Measurements from ENCODE around the gene AGR3. TPM values are rescaled to one million over a fixed set of nuclear protein-coding genes. Genes with fewer than 3 reads are reported as not detected.

AGR3 gene
- total RNA-seq, 1 donor from 2014 or later, result not detected

DNA sequence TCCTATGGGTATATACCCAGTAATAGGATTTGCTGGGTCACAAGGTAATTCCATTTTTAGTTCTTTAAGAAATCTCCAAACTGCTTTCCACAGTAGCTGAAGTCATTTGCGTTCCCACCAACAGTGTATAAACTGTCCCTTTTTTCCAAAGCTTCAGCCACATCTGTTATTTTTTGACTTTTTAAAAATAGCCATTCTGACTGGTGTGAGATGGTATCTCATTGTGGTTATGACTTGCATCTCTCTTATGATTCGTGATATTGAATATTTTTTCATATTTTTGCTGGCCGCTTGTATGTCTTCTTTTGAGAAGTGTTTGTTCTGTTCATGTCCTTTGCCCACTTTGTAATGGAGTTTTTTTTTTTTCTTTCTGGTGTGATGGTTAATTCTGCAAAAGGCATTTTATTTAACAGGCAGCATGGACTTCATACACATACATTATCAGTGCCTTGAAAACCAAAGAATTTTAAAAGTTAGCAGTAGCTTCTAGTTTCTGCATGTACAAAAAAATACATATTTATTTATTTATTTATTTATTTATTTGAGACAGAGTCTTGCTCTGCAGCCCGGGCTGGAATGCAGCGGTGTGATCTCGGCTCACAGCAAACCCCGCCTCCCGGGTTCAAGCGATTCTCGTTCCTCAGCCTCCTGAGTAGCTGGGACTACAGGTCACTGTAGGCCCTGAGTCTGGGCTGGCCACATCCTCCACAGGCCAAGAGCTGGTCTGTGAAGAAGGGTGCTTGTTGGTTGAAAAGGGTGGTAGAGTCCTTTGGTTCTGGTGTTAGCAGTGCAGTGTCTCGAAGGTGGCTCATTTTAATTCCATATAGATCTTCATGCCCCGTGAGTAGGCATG is 32.3 kb downstream of the AGR3 start:
- H3K9me3 Mint-ChIP-seq (ENCODE audit: unreplicated experiment), result no peaks in the 10 kb centered on the region
- DNase-seq (ENCODE audit: low read depth), result no peak
- no peak overlapping the region for H3K4me2 ChIP-seq (ENCODE audit: low read length)
- no peak overlapping the region for H3K4me3 ChIP-seq (ENCODE audit: insufficient read depth, low read depth, low read length)
- H3K27me3 ChIP-seq (ENCODE audit: insufficient read depth, low read length), result no peaks in the 10 kb centered on the region
- H3K4me1 Mint-ChIP-seq (ENCODE audit: low read depth, unreplicated experiment), result peaks cover 22% of the 10 kb centered on the region
- H3K27ac Mint-ChIP-seq (ENCODE audit: unreplicated experiment), result no peak overlapping the region
- H4K20me1 ChIP-seq (ENCODE audit: insufficient read depth, low read length), result no peaks in the 10 kb centered on the region
- H3K27ac ChIP-seq (ENCODE audit: low read depth, low read length), result no peak overlapping the region
- peaks cover 4% of the 10 kb centered on the region for H3K4me1 ChIP-seq (ENCODE audit: insufficient read depth, low read length)
- H3K36me3 Mint-ChIP-seq (ENCODE audit: low read depth, unreplicated experiment), result no peaks in the 10 kb centered on the region
- H3K4me3 Mint-ChIP-seq (ENCODE audit: unreplicated experiment), result no peak overlapping the region
- peaks cover 2% of the 10 kb centered on the region for H3K27me3 Mint-ChIP-seq (ENCODE audit: low read depth, unreplicated experiment)
- H2AFZ ChIP-seq (ENCODE audit: low read depth, low read length), result no peak overlapping the region
- H3K79me2 ChIP-seq (ENCODE audit: insufficient read depth, low read length), result no peaks in the 10 kb centered on the region
- H3K36me3 ChIP-seq (ENCODE audit: insufficient read depth, low read length), result no peaks in the 10 kb centered on the region
- TF ChIP-seq EZH2 (IDR thresholded peaks at IDR 0.05; ENCODE audit: insufficient read depth, low read length), result no peak
- TF ChIP-seq, protein P1, sequence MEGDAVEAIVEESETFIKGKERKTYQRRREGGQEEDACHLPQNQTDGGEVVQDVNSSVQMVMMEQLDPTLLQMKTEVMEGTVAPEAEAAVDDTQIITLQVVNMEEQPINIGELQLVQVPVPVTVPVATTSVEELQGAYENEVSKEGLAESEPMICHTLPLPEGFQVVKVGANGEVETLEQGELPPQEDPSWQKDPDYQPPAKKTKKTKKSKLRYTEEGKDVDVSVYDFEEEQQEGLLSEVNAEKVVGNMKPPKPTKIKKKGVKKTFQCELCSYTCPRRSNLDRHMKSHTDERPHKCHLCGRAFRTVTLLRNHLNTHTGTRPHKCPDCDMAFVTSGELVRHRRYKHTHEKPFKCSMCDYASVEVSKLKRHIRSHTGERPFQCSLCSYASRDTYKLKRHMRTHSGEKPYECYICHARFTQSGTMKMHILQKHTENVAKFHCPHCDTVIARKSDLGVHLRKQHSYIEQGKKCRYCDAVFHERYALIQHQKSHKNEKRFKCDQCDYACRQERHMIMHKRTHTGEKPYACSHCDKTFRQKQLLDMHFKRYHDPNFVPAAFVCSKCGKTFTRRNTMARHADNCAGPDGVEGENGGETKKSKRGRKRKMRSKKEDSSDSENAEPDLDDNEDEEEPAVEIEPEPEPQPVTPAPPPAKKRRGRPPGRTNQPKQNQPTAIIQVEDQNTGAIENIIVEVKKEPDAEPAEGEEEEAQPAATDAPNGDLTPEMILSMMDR (IDR thresholded peaks at IDR 0.05; ENCODE audit: insufficient read depth, low read depth, low read length), result no peak
- no peak overlapping the region for H3K9ac ChIP-seq (ENCODE audit: low read length)
- H3K9me3 ChIP-seq (ENCODE audit: insufficient read depth, low read depth, low read length), result no peaks in the 10 kb centered on the region
- FAIRE-seq, result no peak

DNA sequence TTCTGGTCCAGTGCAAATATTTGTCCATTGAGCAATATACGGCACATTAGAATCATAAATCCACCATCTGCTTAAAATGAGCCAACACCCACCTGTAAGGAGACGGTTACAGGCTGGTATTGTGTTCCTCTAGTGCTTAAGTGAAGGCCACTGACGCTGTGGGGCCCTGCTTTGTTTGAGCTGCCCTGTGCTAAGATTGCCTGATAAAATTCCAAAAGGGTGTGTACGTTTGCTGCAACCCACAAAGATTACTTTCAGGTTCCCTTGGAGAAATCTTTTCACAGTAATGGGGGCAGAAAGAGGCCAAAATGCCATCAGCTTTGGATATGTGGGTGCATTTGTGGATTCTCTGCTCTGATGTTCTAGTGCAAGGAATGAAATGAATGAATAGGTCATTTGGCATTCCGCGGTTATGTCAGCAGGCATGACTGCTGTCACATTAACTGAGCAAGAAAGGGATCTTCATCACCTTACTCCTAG is 34.4 kb downstream of the AGR3 start:
- no peaks in the 10 kb centered on the region for H4K20me1 ChIP-seq (ENCODE audit: insufficient read depth, low read length)
- H3K36me3 ChIP-seq (ENCODE audit: insufficient read depth, low read length), result no peaks in the 10 kb centered on the region
- Mint-ChIP-seq H3K36me3 (ENCODE audit: low read depth, unreplicated experiment) (no peaks in the 10 kb centered on the region), H3K27me3 (ENCODE audit: low read depth, unreplicated experiment) (no peaks in the 10 kb centered on the region), H3K4me3 (ENCODE audit: unreplicated experiment) (no peak overlapping the region), H3K4me1 (ENCODE audit: low read depth, unreplicated experiment) (peaks cover 22% of the 10 kb centered on the region), H3K27ac (ENCODE audit: unreplicated experiment) (peak overlapping the region; percentile 59), H3K9me3 (ENCODE audit: unreplicated experiment) (no peaks in the 10 kb centered on the region)
- peaks cover 4% of the 10 kb centered on the region for H3K4me1 ChIP-seq (ENCODE audit: insufficient read depth, low read length)
- FAIRE-seq (no peak), DNase-seq (ENCODE audit: low read depth) (peak; percentile 64)
- H2AFZ ChIP-seq (ENCODE audit: low read depth, low read length), result peak overlapping the region; percentile 54
- TF ChIP-seq, protein P1 (IDR thresholded peaks at IDR 0.05; ENCODE audit: insufficient read depth, low read depth, low read length), result no peak
- TF ChIP-seq EZH2 (IDR thresholded peaks at IDR 0.05; ENCODE audit: insufficient read depth, low read length), result no peak
- H3K4me3 ChIP-seq (ENCODE audit: insufficient read depth, low read depth, low read length), result no peak overlapping the region
- no peak overlapping the region for H3K4me2 ChIP-seq (ENCODE audit: low read length)
- no peak overlapping the region for H3K27ac ChIP-seq (ENCODE audit: low read depth, low read length)
- no peaks in the 10 kb centered on the region for H3K79me2 ChIP-seq (ENCODE audit: insufficient read depth, low read length)
- H3K9me3 ChIP-seq (ENCODE audit: insufficient read depth, low read depth, low read length), result no peaks in the 10 kb centered on the region
- H3K27me3 ChIP-seq (ENCODE audit: insufficient read depth, low read length), result no peaks in the 10 kb centered on the region
- H3K9ac ChIP-seq (ENCODE audit: low read length), result no peak overlapping the region

Data from astrocyte (in vitro differentiated cells and primary cell).